HG03378 (cell line): ENCODE data around the gene INSL3.
"Not testable (repeated sequence)": the region's sequence is repeated elsewhere in the genome, so short reads cannot be mapped to it uniquely, and the experiment has no call there.

ENCODE experiments used
- ATAC-seq: cut with Tn5 transposase; IDR thresholded peaks from one replicate; pipeline ENCODE4 v1.9.1; 2021; ENCODE audit warnings: mild to moderate bottlenecking, moderate library complexity; ENCODE audit not compliant: unreplicated experiment

Gene INSL3

DNA sequence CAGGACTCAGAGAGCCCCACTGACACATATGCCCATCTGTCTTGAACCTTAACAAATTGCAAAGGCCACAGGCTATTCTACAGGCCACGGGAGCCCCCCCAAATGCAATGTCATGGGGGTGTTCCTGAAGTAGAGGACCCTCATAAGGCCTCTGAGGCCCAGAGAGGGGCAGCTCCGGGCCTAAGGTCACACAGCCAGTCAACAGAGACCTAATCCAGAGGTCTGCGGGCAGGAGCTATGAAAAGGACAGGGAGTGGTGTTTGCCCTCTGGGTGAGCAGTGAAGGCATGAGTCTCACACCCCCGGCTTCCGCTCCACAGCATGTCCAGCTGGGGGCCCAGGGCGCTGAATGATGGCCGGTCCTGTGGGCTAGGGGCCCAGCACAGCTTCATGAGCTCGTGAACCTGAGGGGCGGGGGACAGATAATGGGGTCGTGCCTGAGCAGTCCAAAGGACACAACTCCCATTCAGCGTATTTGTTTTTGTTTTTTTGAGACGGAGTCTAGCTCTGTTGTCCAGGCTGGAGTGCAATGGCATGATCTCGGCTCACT, 5.3 kb upstream of the INSL3 start:
- ATAC-seq, result no peak

DNA sequence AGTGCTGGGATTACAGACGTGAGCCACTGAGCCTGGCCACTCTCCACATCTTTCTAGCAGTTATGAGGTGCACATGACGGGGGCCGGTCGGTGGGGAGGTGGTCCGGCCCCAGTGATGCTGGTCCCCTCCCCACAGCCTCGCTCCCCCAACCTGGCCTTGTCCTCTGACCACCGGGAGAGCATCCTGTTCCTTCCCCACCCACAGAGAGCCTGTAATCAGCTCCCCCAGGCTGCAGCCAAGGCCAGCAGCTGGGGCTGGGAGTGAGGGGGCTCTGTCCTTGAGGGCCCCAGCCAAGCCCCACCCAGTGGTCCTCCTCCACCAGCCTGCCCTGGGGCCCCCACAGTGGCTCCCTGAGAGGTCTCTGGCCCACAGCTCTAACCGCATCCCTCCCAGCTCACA, 3.0 kb upstream of the INSL3 start:
- ATAC-seq, result no peak

DNA sequence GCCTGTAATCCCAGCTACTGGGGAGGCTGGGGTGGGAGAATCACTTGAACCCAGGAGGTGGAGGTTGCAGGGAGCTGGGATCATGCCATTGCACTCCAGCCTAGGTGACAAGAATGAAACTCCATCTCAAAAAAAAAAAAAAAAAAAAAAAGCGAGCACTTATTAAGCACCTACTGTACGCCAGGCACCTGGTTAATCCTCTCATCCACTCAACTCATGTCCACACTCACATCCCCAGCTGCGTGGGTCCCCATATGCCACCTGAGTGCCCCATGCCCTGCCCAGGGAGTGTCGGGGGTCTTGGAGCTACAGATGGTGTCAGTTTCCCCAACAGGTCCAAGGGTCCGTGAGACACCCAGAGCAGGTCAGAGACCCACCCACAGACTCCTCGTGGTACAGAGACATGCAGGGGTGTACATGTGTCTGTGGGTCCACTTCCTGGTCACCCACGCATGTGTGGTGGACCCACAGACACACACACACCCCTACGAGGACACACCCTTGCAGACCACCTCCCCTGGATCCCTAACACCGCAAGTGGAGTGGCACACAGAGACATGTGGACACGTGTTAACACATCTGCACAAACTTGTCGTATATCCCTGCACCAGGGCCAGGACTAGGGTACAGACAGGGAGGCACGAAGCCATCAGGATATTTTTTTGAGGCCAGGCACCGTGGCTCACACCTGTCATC, 3.5 kb downstream of the INSL3 start:
- ATAC-seq, result no peak

DNA sequence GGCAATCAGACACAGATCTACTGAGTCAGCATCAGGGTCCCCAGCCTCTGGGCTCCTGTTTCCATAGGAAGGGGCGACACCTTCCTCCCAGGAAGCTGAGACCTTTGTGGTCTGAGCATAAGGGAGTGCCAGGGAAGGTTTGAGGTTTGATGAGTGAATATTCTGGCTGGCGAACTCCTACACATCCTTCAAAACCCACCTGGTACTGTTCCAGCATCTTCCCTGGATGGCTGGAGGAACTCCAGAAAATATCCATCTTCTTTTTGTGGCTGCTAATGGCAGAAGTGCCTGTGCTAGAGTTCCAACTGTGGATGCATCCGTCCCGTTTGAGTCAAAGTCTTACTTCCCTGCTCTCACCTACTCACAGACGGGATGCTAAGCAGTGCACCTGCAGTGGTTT, 9.2 kb downstream of the INSL3 start:
- ATAC-seq, result no peak

DNA sequence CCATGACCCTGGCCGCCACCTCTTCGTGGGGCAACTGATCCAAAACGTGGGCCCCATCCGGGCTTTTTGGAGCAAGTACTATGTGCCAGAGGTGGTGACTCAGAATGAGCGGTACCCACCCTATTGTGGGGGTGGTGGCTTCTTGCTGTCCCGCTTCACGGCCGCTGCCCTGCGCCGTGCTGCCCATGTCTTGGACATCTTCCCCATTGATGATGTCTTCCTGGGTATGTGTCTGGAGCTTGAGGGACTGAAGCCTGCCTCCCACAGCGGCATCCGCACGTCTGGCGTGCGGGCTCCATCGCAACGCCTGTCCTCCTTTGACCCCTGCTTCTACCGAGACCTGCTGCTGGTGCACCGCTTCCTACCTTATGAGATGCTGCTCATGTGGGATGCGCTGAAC, 9.6 kb downstream of the INSL3 start:
- no peak for ATAC-seq

DNA sequence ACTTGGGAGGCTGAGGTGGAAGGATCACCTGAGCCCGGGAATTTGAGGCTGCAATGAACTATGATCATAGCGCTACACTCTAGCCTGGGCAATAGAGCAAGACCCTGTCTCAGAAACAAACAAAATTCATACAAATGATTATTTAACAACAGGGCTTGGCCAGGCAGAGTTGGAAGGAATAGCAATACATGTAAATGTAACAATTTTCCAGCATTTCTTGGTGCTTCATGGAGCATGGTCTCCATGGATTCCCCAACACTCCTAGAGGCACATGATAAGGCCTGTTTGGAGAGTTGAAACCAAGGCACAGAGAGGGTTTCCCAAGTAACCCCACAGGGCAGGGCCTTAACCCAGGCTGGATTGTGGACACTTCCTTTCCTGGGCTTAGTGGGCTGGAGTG, 10.2 kb downstream of the INSL3 start:
- ATAC-seq, result no peak

DNA sequence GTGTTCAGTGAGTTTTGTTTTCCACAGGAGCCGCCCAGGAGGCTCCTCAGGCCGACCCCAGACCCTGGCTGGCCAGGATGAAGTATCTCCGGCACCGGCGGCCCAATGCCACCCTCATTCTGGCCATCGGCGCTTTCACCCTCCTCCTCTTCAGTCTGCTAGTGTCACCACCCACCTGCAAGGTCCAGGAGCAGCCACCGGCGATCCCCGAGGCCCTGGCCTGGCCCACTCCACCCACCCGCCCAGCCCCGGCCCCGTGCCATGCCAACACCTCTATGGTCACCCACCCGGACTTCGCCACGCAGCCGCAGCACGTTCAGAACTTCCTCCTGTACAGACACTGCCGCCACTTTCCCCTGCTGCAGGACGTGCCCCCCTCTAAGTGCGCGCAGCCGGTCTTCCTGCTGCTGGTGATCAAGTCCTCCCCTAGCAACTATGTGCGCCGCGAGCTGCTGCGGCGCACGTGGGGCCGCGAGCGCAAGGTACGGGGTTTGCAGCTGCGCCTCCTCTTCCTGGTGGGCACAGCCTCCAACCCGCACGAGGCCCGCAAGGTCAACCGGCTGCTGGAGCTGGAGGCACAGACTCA, 13.5 kb downstream of the INSL3 start:
- ATAC-seq, result no peak

DNA sequence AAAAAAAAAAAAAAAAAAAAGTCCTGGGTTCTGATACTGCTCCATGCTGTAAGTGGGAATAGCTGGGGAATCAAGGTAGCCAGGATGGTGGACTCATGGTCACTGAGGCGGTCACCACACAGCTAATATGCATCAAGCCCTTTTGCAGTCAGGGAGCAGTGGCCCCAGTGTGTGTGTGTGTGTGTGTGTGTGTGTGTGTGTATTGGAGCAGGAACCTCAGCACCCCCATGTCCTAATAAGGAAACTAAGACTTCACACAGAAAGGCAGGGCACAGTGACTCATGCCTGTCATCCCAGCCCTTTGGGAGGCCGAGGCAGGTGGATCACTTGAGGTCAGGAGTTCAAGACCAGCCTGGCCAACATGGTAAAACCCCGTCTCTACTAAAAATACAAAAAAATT, 14.4 kb downstream of the INSL3 start:
- ATAC-seq, result no peak

DNA sequence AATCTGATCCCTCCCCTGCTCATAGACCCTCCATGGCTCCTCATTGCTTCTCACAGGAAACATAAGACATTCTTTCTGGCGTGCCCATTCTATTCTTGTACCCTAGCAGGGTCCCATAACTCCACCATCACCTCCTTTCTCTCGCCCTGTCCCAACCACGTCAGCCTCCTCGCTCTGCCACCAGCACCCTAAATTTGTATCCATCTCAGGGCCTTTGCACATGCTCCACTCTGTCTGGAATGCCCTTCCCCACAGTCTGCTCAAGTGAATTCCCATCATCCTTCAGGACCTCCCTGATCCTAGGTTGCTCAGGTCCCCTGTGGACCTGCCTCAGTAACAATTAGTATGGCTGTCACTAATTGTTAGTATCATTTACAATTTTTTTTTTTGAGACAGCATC, 15.9 kb downstream of the INSL3 start:
- ATAC-seq, result no peak

DNA sequence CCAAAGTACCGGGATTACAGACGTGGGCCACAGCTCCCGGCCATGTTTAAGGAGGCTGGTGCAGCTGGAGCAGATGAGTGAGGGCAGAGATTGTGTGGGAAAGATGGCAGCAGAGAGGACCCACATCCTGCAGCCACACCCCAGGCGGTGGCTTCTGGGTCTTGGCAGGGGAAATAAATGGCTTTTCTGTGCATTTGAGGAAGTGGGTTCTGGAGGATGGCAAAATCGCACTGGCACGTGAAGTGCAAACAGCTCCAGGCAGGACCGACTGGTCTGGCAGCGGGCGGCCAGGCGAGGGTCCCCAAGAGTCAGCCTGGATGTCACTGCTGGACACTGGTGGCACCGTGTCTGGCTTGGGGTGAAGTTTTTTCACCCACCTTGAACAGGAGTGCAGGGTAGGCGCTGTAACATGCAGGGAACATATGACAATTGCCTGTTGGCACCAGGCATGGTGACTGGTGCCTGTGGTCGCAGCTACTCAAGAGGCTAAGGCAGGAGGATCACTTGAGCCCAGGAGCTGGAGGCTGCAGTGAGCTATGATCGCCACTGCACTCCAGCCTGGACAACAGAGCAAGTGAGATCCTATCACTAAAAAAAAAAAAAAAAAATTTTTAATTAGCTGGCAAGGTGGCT, 17.9 kb downstream of the INSL3 start:
- ATAC-seq, result no peak

DNA sequence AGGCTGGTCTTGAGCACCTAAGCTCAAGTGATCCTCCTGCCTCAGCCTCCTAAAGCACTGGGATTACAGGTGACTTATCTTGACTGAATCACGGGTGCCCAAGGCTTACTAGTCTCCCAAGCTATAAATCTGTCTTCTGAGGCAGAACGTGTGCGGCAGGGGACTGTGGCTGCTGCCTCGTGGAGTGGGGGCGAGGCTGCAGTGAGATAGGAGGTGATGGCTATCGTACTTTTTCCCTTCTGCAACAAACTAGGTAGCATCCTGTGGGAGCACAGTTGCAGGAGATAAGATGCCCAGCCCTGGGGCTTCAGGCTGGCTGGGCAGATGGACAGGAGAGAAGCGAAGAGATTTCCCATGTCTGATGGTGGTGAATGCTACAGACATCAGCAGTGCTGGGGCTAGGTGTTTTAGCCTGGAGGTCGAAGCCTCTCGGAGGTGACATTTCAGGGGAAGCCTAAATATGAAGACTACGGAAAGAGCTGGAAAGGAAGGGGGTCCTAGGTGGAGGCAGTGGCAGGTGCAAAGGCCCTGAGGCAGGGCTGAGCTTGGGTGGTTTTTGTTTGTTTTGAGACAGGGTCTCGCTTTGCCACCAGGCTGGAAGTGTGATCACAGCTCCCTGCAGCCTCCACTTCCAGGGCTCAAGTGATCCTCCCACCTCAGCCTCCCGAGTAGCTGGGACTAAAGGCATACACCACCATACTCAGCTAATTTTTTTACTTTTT, 19.0 kb downstream of the INSL3 start:
- ATAC-seq, result no peak

DNA sequence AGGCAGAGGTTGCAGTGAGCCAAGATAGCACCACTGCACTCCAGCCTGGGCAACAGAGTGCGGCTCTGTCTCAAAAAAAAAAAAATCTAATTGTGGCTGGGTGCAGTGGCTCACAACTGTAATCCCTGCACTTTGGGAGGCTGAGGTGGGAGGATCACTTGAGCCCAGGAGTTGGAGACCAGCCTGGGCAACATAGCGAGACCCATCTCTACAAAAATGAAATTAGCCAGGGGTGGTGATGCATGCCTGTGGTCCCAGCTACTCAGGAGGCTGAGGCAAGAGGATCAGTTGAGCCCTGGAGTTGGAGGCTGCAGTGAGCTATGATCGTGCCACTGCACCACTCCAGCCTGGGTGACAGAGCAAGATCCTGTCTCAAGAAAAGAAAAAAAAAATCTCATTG, 22.7 kb downstream of the INSL3 start:
- not testable (repeated sequence) for ATAC-seq

DNA sequence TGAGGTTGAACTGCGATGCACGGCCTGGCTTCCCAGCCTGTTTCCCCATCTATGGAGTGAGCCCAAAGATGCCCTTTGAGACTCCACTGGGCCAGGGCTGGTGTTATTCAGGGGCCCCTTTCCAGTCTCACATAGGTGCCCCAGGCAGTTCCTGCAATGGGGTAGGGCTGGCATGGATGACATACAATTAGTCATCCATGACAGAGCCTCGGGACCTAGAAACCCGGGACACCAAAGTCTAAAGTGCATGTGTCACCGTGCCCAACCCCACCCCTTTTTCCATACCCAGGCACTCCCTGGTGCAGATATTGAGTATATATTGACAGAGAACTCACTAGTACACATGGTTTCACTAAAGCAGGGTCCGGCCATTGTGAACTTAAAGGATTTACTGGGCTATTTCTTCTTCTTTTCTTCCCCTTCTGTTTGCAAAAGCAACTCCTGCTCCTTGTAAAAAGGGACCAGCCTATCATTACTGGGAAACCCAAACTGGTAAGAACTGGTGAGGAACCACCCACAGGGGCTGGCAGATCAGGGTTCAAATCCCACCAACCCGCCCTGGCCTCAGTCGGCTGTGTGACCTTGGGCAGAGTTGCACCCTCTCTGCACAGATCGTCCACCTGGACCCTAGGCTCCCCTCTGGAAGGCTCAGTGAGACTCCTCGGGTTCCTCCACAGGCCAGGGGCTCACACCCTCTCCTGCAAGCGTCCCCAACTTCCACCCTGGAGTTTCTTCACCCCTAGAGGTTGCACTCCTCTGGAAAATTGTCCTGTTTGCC, 23.7 kb downstream of the INSL3 start:
- ATAC-seq, result no peak

DNA sequence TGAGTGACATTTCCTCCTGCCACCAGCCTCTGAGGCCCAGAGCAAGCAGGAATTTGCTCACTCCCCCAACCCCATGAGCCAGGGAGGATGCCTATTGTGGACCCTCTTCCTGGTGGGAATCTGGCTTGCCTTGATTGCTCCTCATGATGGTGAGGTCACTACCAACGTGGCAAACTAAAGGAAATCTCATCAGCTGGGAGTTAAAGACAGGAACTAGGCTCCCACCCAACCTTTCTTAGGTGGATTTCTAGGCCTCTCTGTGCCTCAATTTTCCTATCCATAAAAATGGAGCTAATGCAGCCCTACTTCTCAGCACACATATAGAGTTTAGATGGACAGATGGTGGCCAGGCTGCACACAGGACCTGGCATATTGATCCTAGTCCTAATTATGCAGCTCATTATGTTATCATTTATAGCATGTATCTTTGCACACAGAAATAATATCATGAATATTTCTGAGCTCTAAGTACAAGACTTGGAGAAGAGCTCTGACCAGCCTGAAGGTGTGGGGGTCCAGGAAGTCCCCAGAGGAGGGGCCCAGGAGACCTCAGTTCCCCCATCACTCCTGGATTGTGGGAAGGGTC, 24.4 kb downstream of the INSL3 start:
- ATAC-seq, result no peak

DNA sequence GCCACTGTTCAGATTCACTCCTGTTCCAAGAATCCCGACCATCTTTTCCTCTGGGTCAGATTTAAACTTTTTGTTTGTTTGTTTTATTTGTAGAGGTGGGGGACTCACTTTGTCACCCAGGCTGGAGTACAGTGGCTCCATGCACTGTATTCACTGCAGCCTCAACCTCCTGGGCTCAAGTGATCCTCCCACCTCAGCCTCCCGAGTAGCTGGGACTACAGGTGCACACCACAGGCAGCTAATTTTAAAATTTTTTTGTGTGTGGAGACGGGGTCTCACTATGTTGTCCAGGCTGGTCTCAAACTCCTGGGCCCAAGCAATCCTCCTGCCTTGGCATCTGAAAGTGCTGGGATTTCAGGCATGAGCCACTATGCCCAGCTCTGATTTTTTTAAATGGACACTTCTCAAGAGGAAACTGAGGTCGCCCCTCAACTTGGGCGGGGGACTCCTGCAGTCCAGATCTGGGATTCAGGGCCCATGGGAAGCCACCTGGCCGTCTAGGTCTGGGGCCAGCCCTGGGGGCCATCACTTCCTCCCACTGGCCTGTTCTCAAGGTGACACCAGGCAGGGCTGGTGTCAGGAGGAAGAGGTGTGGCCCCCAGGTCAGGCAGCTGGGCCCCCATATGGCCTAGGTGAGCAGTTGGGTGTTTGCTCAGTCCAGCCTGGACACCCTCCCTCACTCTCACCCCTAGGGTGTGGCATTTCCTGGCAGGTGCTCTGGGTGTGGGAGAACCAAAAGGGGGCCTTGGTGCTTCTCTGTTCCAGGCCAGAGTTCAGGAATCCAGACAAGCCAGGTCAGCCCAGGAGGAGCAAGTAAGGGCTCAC, 25.1 kb downstream of the INSL3 start:
- no peak for ATAC-seq

DNA sequence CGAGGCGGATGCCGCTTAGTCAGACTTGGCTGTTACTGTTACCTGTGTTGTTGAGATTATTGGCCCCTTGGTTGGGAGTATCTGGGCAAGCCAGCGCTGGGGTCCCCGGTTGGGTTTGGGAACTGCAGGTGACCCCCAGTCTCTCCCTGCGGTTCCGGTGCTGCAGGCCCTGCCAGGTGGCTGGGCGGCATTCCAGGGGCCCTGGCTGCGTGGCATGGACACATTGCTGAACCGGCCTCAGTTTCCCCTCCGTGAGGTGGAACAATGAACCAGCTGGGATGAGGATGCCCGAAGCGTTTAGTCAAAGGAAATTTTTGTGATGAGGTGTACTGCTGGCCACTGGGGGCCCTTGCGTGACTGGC, 25.8 kb downstream of the INSL3 start:
- no peak for ATAC-seq

DNA sequence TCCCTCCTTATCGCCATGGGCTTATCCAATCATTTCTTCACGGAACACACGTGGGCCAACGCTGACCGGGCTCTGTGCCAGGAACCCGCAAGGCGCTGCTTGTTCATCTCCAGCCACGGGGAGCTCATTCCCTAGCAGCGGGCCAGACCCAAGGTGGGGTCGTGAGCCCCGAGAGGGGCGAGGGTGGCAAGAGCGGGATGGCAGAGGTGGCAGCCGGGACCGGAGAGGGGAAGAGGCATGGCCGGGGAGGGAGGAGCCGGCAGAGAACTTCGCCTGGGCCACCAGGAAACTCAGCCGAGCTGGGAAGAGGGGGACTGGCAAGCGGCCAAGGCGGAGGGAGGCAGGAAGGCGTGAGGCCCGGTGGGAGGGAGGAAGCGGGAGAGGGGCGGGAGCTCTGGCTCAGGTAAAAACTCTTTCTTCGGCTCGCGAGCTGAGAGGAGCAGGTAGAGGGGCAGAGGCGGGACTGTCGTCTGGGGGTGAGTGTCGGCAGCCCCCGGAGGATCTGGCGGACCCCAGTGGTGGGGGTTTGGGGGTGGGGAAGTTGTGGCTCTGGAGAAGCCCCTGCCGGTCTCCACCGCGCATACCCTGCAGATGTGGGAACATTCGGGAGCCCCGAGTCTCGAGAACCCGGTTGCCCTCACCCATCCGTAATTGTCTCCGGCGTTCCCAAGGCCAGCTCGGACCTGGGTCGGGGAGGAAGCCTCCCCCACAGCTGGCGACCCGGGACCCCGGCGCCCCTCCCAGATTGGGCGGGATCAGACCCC, 26.4 kb downstream of the INSL3 start, which contains the start of gene B3GNT3:
Gene B3GNT3 (plus strand): TSS at position 408 of the 764 bp plus-strand sequence. CDS start 12,670 bp downstream, outside the sequence.
- no peak for ATAC-seq

DNA sequence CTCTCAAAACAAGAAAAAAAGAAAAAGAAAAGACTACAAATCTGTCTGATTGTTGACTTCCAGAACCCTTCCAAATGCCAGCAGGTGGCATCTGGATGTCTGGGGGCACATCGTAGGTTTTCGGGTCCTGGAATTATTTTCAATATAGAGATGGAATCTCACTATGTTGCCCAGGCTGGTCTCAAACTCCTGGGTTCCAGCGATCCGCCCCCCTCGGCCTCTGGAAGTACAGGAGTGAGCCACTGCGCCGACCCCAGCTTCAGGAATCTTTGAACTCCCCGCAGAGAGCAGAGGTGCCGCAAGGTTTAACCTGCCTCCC, 26.9 kb downstream of the INSL3 start:
- ATAC-seq, result no peak
